NCI-H774 (cell line): ENCODE data around the gene CCT5.
"Not testable (repeated sequence)": the region's sequence is repeated elsewhere in the genome, so short reads cannot be mapped to it uniquely, and the experiment has no call there.

Source experiments
- DNase-seq: peaks from one replicate; lab custom pipeline; 2025; lab: John Stamatoyannopoulos, UW

The CCT5 gene

GRCh38 chr5:10277773-10278630, 27.9 kb downstream of the CCT5 start:
- DNase-seq, result no peak

DNA sequence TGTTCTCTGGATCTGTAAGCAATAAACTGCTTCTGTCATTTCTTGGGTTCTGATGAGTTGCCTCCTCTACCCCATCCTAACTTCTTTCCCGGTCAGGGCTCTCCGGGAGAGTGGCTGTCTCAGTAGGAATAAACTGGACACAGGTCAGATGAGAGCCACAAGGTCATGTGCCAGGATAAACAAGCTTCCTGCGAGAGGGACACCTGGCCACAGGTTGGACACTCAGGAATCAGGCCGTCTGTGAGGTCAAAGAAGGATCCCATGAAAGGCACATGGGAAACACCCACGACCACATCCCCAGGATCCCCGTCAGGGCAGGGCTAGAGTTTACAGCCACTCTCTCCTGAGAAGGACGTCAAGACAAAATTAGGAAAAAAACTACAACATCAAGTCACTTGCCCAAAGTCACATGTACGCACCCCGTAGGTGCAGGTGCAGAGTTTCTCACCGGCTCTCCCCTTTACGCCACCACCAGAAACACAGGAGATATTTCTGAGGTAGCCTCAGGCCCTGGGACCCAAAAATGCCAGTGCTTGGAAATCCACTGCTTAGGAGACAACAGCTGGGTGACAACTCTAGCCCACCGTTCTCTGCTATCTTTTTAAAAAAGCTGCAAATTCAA, 28.7 kb downstream of the CCT5 start:
- no peak for DNase-seq

DNA sequence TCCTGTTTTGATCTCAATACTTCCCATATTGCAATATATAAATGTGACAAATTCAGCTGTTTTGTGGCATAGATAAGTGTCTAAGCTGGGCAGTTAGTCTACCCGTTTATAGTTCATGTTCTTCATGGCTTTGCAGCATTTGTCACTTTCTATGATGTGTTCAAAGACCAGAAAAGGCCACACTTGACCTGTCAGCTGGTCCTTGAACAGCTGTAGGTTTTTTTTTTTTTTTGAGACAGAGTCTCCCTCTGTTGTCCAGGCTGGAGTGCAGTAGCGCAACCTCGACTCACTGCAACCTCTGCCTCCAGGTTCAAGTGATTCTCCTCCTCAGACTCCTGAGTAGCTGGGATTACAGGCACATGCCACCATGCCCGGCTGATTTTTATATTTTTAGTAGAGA, 29.2 kb downstream of the CCT5 start:
- DNase-seq, result no peak

DNA sequence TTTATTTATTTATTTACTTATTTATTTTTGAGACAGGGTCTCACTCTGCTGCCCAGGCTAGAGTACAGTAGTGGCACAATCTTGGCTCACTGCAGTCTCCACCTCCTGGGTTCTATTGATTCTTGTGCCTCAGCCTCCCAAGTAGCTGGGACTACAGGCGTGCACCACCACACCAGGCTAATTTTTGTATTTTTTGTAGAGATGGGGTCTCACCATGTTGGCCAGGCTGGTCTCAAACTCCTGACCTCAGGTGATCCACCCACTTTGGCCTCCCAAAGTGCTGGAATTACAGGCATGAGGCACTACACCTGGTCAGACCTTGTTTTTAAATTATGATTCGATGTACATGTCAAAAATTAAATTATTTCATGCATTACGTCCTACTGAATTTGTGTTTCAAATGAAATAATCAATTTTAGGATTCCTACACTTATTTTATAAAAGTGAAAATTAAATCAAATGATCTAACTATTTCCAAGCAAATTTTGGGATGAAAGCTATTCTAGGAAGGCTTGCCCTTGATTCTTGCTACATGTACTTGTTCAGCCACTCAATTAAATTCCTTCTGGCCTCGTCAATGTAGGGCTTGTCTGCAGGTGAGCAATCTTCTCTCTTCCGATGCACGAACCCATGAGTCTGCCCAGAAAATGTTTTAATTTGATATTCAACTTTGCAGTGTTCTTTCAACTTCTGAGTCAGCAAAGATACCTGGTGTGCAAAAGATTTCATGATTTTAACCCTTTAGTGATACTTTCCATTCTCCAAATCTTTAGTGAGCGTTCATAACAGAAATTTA, 30.0 kb downstream of the CCT5 start:
- no peak for DNase-seq

GRCh38 chr5:10283927-10284635, 34.0 kb downstream of the CCT5 start:
- peak; percentile 97 for DNase-seq

GRCh38 chr5:10285362-10285761, 35.3 kb downstream of the CCT5 start:
- not testable (repeated sequence) for DNase-seq

DNA sequence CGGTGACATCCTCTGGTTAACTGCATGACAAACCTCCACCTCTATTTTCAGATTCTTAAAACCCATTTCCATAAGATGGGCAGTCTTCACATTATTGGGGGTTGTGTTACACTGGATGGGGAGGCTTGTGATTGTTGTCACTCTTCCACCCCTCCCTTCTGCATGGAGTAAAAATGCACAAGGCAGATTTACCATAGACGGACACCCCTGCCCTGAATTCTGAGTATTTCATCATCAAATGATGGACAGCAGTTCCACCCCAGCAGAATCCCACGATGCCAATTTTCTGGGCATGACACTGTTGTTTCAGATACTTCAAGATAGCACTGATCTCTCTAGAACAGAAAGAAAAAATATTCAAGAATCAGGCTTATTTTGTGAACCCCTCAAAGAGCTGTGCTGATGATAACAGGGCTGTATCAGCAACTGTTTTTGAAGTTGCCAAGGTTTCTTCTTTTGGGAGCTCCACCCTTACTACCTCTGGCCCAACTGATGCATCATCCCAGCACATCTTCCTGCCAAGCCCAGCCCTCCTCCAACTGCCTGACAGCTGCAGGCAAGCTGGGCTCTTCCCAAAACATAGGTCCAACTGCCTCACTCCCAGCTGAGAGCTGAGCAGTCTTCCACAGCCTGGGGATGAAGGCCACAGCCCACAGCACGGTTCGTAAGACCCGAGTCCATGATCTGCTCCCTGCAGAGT, 36.2 kb downstream of the CCT5 start:
- no peak for DNase-seq

DNA sequence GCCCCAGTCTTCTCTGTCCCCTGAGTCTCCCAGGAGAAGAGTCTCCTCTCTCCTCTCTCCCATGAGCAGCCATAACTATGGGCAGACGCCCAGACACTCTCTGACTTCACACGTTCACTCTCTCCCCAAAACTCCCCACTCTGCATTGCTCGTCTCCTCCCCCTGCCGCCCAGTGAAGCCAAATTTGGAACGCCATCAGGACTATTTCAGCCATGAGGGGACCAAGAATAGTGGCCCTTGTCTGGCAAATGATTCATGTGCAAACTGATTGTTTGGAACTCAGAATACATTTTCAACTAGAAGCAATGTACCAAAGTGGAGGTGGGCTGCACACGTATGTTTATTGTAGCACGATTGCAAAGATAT, 36.8 kb downstream of the CCT5 start:
- DNase-seq, result no peak

GRCh38 chr5:10288592-10289219, 38.6 kb downstream of the CCT5 start:
- DNase-seq, result peak; percentile 96

- DNase-seq, result peak; percentile 46
Measured at GRCh38 chr5:10289353-10289752, 39.3 kb downstream of the CCT5 start.

DNA sequence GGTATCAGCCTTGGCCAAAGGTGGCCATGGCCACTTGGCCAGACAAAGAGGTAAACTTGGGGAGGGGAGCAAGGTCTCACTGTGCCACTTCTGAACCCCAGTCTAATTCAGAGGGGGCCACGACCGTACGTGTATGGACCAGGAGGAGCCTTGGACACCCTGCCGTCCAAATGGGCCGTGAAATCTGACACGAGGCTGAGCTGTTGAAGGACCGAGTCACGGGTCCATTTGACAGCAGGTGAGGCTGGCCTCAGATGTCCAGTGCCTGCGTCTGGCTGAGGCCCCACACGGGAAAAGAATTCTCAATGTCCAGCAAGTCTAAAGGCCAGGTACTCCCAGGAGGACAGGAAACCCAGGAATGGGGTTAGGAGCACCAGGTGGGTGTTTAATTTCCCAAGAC, 39.9 kb downstream of the CCT5 start:
- no peak for DNase-seq

DNA sequence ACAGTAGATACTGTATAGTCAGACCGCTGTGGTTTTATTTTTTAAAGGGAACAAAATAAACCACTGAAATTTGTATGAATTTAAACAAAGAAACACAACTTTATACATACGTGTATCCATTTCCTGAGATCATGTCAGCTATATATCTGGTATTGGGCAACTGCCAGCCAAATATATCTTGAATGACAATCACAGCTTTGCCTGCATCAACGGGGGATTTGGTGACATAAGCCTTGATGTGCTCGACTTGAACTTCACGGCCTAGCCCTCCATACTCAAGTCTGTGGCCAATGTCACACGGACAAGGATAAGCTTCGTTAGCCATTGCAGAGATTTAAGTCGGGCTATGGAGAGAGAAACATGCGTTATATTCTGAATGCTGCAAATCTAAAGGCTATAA, 40.4 kb downstream of the CCT5 start:
- no peak for DNase-seq

- no peak for DNase-seq
Measured at GRCh38 chr5:10291692-10292339, 41.7 kb downstream of the CCT5 start.

- DNase-seq, result no peak
Measured at GRCh38 chr5:10293907-10294662, 44.0 kb downstream of the CCT5 start.

DNA sequence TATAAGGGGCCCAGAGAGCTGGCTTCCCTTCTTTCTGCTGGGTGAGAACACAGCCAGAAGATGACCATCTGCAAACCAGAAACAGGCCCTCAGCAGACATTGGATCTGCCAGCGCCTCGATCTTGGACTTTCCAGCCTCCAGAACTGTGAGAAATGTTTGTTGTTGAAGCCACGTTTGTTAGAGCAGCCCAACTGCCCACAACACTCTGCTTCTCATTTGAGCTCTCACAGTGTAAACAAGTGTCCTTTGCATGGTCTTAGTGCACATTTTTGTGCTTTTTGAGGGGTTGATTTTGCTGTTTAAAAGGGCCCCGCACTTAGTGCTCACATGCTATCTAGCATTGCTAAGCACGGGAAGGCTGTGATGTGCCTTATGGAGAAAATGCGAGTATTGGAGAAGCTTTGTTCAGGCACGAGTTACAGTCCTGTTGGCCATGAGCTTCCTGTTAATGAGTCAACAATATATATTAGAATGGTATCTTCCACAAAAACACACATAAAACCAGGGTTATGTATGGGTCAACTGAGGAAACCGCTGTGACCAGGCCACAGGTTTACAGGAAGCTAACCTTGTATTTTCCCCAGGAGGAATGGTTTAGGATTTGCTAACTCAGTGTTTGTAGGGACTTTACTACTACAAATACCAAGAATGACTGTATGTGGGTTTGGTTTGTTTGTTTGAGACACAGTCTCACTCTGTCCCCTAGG, 45.7 kb downstream of the CCT5 start:
- no peak for DNase-seq

DNA sequence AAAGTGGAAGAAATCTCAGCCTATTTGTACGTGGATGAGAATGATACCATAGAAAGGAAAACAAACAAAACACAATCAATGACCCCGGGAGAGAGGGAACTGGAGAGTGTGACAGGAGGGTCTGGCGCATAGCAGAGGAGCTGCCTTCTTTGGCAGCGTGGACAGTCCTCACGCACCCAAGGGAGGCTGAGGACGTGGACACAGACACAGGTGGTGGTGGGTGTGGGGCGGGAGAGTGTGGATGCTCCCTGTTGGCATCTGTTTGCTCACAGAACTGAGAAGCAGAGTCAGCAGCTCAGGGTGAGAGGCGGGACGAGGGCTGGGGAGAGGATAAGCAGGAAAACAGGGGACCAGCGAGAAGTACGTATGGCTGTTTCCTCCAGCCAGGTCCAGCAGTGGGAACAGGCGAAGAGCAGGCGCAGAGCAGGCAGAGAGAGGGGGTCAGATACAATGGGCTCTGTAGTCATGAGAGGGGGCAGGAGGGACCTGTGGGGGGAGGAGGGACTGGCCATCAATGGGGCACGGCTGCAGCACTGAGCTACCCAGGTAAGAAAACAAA, 47.6 kb downstream of the CCT5 start:
- no peak for DNase-seq

GRCh38 chr5:10300246-10300645, 50.2 kb downstream of the CCT5 start:
- DNase-seq, result no peak

GRCh38 chr5:10301266-10301665, 51.2 kb downstream of the CCT5 start:
- DNase-seq, result no peak
